Uterus (tissue), 4 donors: Measurements from ENCODE around the gene RBFOX1. TPM values are rescaled to one million over a fixed set of nuclear protein-coding genes. Genes with fewer than 3 reads are reported as not detected.

ENCODE experiments used
- DNase-seq, 2 donors: peaks; one replicate each; pipeline ENCODE4 v3.0.0-alpha.2; 2019 to 2020
- H3K27ac ChIP-seq, 2 donors: fragments of 200-600 bp; sonication (generic); 1 replicate in 1 of 2; 2 replicates in 1 of 2; pipeline ENCODE4 v1.5.1; 2016 to 2018
- H3K27me3 ChIP-seq, 2 donors: fragments of 200-600 bp; sonication (generic); one replicate each; pipeline ENCODE4 v1.5.1; 2018 to 2019; ENCODE audit warnings: control low read depth in 1 of 2
- H3K36me3 ChIP-seq, 2 donors: fragments of 200-600 bp; sonication (generic); one replicate each; pipeline ENCODE4 v1.5.1; 2019; ENCODE audit warnings: control low read depth in 1 of 2
- H3K4me1 ChIP-seq, 2 donors: fragments of 200-600 bp; sonication (generic); one replicate each; pipeline ENCODE4 v1.5.1; 2018 to 2019; ENCODE audit warnings: control low read depth in 1 of 2
- H3K4me3 ChIP-seq, 2 donors: fragments of 200-600 bp; sonication (generic); 1 replicate in 1 of 2; 2 replicates in 1 of 2; pipeline ENCODE4 v1.5.1; 2018 to 2019; ENCODE audit warnings: mild to moderate bottlenecking in 1 of 2
- H3K9me3 ChIP-seq, 2 donors: fragments of 200-600 bp; sonication (generic); one replicate each; pipeline ENCODE4 v1.5.1; 2019; ENCODE audit warnings: control low read depth in 1 of 2
- POLR2A ChIP-seq, 2 donors: fragments of 450-650 bp; IDR thresholded peaks; one replicate each; pipeline ENCODE4 v1.6.1; 2016; ENCODE audit warnings: antibody characterized with exemption in 2 of 2, mild to moderate bottlenecking in 1 of 2, moderate library complexity in 1 of 2
- intact Hi-C: fragments of 100-400 bp; cut with DNase I; formaldehyde crosslinking; loops from one replicate; pipeline ENCODE4 v1.15.1; 2023; ENCODE audit warnings: low total_unique reads
- total RNA-seq, 4 donors: library from RNA; depleted of rRNA in 3 of 4; stranded (reverse); fragments of >200 nt in 3 of 4; gene quantifications; one replicate each; pipeline versions ENCODE4 v1.1.0 to v1.2.4, GENCODE V29; 2014 to 2023
- TF ChIP-seq, protein P1 (sequence below), 4 experiments: fragments of 200-600 bp in 2 of 4; fragments of 450-650 bp in 2 of 4; sonication (generic) in 2 of 4; IDR thresholded peaks; one replicate each; pipeline ENCODE4 v1.5.1; 2016 to 2019; ENCODE audit warnings: antibody characterized with exemption in 4 of 4, mild to moderate bottlenecking in 2 of 4, moderate library complexity in 1 of 4
- donor health status: DM: yes; HTN: yes; CAD: no.

RBFOX1 gene
- total RNA-seq, 4 donors from 2014 or later = 0.55 TPM; not detected in 3

DNA sequence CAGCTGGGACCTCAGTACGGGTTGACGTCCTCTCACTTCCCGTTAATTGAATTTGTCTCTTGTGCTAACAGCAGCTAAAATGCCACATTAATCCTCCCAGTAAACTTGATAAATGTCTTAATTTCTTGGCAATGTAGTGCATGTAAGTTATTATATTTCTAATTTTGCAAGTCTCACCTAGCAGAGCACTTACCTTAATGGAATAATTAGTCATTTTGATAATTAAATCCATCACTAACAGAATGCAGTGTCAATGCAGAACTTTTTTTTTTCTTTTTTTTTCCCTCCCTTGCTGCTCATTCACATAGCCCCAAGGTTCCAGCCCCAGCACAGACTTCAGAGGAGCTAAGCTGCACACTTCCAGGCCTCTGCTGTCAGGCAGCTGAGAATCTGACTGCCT, 376.5 kb downstream of the RBFOX1 start:
- H3K9me3 ChIP-seq = no peaks in the 10 kb centered on the region
- no peak for DNase-seq
- H3K36me3 ChIP-seq = no peaks in the 10 kb centered on the region
- no peak overlapping the region for H3K4me3 ChIP-seq
- TF ChIP-seq, protein P1, sequence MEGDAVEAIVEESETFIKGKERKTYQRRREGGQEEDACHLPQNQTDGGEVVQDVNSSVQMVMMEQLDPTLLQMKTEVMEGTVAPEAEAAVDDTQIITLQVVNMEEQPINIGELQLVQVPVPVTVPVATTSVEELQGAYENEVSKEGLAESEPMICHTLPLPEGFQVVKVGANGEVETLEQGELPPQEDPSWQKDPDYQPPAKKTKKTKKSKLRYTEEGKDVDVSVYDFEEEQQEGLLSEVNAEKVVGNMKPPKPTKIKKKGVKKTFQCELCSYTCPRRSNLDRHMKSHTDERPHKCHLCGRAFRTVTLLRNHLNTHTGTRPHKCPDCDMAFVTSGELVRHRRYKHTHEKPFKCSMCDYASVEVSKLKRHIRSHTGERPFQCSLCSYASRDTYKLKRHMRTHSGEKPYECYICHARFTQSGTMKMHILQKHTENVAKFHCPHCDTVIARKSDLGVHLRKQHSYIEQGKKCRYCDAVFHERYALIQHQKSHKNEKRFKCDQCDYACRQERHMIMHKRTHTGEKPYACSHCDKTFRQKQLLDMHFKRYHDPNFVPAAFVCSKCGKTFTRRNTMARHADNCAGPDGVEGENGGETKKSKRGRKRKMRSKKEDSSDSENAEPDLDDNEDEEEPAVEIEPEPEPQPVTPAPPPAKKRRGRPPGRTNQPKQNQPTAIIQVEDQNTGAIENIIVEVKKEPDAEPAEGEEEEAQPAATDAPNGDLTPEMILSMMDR (IDR thresholded peaks at IDR 0.05) = no peak
- no peak for TF ChIP-seq POLR2A (IDR thresholded peaks at IDR 0.05)
- no peaks in the 10 kb centered on the region for H3K27me3 ChIP-seq
- H3K27ac ChIP-seq = no peak overlapping the region
- H3K4me1 ChIP-seq = no peaks in the 10 kb centered on the region
- intact Hi-C loops = no loop called here

DNA sequence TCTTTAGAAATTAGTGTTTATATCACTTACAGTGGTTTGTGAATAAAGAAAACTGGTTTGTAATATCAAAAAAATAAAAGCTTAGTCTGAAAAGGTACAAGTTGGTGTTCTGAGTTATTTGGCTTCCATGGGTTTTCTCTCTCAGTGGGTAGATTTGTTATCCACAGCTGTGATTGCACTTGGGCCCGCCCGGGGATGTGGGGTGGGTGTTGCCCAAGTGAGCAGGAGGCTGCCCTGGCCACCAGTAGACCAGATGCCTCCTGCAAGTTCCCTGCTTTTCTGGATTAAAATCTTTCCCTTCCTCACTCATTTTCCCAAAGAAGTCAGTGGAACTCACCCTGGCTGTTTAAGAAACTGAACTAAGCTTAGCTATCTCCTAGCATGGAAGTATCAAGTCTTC, 380.6 kb downstream of the RBFOX1 start:
- H3K9me3 ChIP-seq = no peaks in the 10 kb centered on the region
- no peak for DNase-seq
- TF ChIP-seq POLR2A (IDR thresholded peaks at IDR 0.05) = no peak
- TF ChIP-seq, protein P1 (IDR thresholded peaks at IDR 0.05) = no peak
- no peaks in the 10 kb centered on the region for H3K27me3 ChIP-seq
- no peaks in the 10 kb centered on the region for H3K4me1 ChIP-seq
- H3K4me3 ChIP-seq = no peak overlapping the region
- no peaks in the 10 kb centered on the region for H3K36me3 ChIP-seq
- H3K27ac ChIP-seq = no peak overlapping the region
- intact Hi-C loops = no loop called here

DNA sequence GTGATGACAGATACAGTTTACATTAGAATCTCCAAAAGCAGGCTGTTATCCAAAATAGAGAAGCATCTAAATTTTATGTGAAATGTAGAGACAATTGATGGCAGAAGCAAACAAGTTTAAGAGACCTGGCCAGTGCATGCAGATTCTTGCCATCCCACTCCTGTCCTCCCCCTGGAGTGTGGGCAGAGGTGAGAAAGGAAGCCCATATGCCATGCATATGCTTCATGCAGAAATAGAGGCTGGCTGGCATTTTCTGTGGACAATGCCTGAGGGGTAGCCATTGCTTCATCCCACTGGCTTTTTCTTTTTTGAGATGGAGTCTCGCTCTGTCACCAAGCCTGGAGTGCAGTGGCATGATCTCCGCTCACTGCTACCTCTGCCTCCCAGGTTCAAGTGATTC, 382.1 kb downstream of the RBFOX1 start:
- TF ChIP-seq, protein P1 (IDR thresholded peaks at IDR 0.05) = no peak
- no peak for TF ChIP-seq POLR2A (IDR thresholded peaks at IDR 0.05)
- Histone ChIP-seq H3K27ac (no peak overlapping the region), H3K4me1 (no peaks in the 10 kb centered on the region), H3K36me3 (no peaks in the 10 kb centered on the region), H3K9me3 (no peaks in the 10 kb centered on the region), H3K27me3 (no peaks in the 10 kb centered on the region), H3K4me3 (no peak overlapping the region)
- intact Hi-C loops = no loop called here
- DNase-seq = no peak

DNA sequence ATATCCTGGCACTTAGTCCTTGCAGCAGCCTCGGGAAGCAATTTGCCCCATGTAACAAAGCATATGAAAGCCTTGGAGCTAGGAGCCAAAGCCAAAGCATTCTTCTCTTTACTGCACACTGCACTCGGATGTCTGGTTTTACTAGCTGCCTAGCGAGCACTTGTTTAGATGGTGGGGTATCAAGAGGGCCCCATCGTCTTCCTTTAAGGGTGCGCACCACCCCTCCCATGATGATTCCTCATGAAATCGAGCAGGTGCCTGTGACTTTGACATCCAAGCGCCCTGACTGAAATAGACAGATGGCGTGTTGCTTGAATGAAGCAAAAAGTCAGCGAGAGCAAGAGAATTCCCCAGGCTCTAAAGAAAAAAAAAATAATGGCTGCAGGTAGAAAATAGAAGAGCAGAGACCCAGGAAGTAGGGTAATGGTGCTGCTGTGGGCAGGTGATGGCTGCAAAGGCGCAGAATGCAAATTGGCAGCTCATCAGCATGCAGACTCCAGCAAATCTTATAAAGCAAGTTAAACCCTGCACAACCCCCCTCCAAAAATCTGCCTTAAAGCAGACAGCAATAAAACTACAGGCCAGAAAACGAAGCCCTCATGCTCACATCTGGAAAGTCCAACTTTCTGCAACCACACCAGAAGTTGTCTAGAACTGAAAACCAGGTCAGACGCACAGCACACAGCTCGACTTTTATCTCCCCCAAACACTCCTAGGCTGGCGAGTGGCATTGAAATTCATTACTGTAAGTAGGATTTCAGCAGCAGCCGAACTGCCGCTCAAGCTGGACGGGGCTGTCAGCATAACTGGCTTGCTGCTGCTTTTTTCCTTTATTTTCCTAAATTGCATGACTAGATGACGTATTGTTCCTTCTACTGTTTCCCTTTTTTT, 384.3 kb downstream of the RBFOX1 start:
- H3K9me3 ChIP-seq = no peaks in the 10 kb centered on the region
- DNase-seq = no peak
- H3K27ac ChIP-seq = no peak overlapping the region
- TF ChIP-seq POLR2A (IDR thresholded peaks at IDR 0.05) = no peak
- TF ChIP-seq, protein P1 (IDR thresholded peaks at IDR 0.05) = no peak
- intact Hi-C loops = no loop called here
- H3K36me3 ChIP-seq = no peaks in the 10 kb centered on the region
- H3K27me3 ChIP-seq = no peaks in the 10 kb centered on the region
- H3K4me3 ChIP-seq = no peak overlapping the region
- no peaks in the 10 kb centered on the region for H3K4me1 ChIP-seq

DNA sequence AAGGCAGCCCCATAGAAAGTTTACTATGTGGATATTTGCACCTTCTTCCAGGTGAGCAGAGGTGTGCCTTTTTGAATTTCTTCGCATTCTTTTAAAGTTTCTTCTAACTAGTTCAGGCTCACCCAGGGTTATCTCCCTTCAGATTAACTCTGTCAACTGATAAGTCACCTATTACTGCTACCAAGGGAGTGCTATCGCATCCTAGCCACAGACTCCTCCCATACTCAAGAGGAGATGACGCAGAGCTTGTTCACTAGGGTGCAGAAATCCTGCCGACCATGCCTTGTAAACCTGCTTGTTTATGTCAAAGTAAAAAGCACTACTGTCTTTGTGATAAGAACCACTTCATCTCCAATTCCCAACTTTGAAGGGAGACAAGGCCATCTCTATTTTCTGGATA, 390.1 kb downstream of the RBFOX1 start:
- Histone ChIP-seq H3K27me3 (no peaks in the 10 kb centered on the region), H3K27ac (no peak overlapping the region), H3K4me3 (no peak overlapping the region), H3K9me3 (no peaks in the 10 kb centered on the region), H3K4me1 (no peaks in the 10 kb centered on the region), H3K36me3 (no peaks in the 10 kb centered on the region)
- no peak for DNase-seq
- intact Hi-C loops = no loop called here
- no peak for TF ChIP-seq POLR2A (IDR thresholded peaks at IDR 0.05)
- TF ChIP-seq, protein P1 (IDR thresholded peaks at IDR 0.05) = no peak
